Measurements from ENCODE around the gene PITPNC1. TPM values are rescaled to one million over a fixed set of nuclear protein-coding genes. Genes with fewer than 3 reads are reported as not detected.
"Not testable (repeated sequence)": the region's sequence is repeated elsewhere in the genome, so short reads cannot be mapped to it uniquely, and the experiment has no call there.

PITPNC1 gene
- total RNA-seq, 1 donor from 2014 or later, result 12.4 TPM

GRCh38 chr17:67492824-67493517, 115.9 kb downstream of the PITPNC1 start:
- no peaks in the 10 kb centered on the region for H3K36me3 Mint-ChIP-seq (ENCODE audit: low read depth, unreplicated experiment)
- H3K4me3 Mint-ChIP-seq (ENCODE audit: unreplicated experiment), result no peak overlapping the region
- Histone ChIP-seq H4K20me1 (ENCODE audit: insufficient read depth, low read length) (peaks cover 2% of the 10 kb centered on the region), H2AFZ (ENCODE audit: low read depth, low read length) (no peak overlapping the region), H3K36me3 (ENCODE audit: insufficient read depth, low read length) (no peaks in the 10 kb centered on the region), H3K9me3 (ENCODE audit: insufficient read depth, low read depth, low read length) (no peaks in the 10 kb centered on the region), H3K4me3 (ENCODE audit: insufficient read depth, low read depth, low read length) (peak overlapping the region; percentile 43), H3K79me2 (ENCODE audit: insufficient read depth, low read length) (peaks cover 5% of the 10 kb centered on the region), H3K27ac (ENCODE audit: low read depth, low read length) (peak overlapping the region; percentile 24), H3K4me2 (ENCODE audit: low read length) (peak overlapping the region; percentile 77), H3K27me3 (ENCODE audit: insufficient read depth, low read length) (no peaks in the 10 kb centered on the region), H3K4me1 (ENCODE audit: insufficient read depth, low read length) (peaks cover 31% of the 10 kb centered on the region), H3K9ac (ENCODE audit: low read length) (peak overlapping the region; percentile 73)
- no peaks in the 10 kb centered on the region for H3K27me3 Mint-ChIP-seq (ENCODE audit: low read depth, unreplicated experiment)
- peaks cover 13% of the 10 kb centered on the region for H3K4me1 Mint-ChIP-seq (ENCODE audit: low read depth, unreplicated experiment)
- H3K27ac Mint-ChIP-seq (ENCODE audit: unreplicated experiment), result no peak overlapping the region
- peak; percentile 57 for DNase-seq (ENCODE audit: low read depth)
- FAIRE-seq, result no peak
- TF ChIP-seq EZH2 (IDR thresholded peaks at IDR 0.05; ENCODE audit: insufficient read depth, low read length), result no peak
- TF ChIP-seq CTCF (IDR thresholded peaks at IDR 0.05; ENCODE audit: insufficient read depth, low read depth, low read length), result no peak
- no peaks in the 10 kb centered on the region for H3K9me3 Mint-ChIP-seq (ENCODE audit: unreplicated experiment)

- Mint-ChIP-seq H3K4me1 (ENCODE audit: low read depth, unreplicated experiment) (peaks cover 13% of the 10 kb centered on the region), H3K4me3 (ENCODE audit: unreplicated experiment) (no peak overlapping the region), H3K27me3 (ENCODE audit: low read depth, unreplicated experiment) (no peaks in the 10 kb centered on the region), H3K36me3 (ENCODE audit: low read depth, unreplicated experiment) (no peaks in the 10 kb centered on the region), H3K27ac (ENCODE audit: unreplicated experiment) (no peak overlapping the region), H3K9me3 (ENCODE audit: unreplicated experiment) (no peaks in the 10 kb centered on the region)
- no peak overlapping the region for H3K4me3 ChIP-seq (ENCODE audit: insufficient read depth, low read depth, low read length)
- no peaks in the 10 kb centered on the region for H3K27me3 ChIP-seq (ENCODE audit: insufficient read depth, low read length)
- H3K27ac ChIP-seq (ENCODE audit: low read depth, low read length), result no peak overlapping the region
- peaks cover 31% of the 10 kb centered on the region for H3K4me1 ChIP-seq (ENCODE audit: insufficient read depth, low read length)
- no peak overlapping the region for H3K4me2 ChIP-seq (ENCODE audit: low read length)
- no peak overlapping the region for H2AFZ ChIP-seq (ENCODE audit: low read depth, low read length)
- no peak overlapping the region for H3K9ac ChIP-seq (ENCODE audit: low read length)
- TF ChIP-seq CTCF (IDR thresholded peaks at IDR 0.05; ENCODE audit: insufficient read depth, low read depth, low read length), result no peak
- no peak for TF ChIP-seq EZH2 (IDR thresholded peaks at IDR 0.05; ENCODE audit: insufficient read depth, low read length)
- H3K36me3 ChIP-seq (ENCODE audit: insufficient read depth, low read length), result no peaks in the 10 kb centered on the region
- peaks cover 2% of the 10 kb centered on the region for H4K20me1 ChIP-seq (ENCODE audit: insufficient read depth, low read length)
- DNase-seq (ENCODE audit: low read depth), result no peak
- no peaks in the 10 kb centered on the region for H3K9me3 ChIP-seq (ENCODE audit: insufficient read depth, low read depth, low read length)
- FAIRE-seq, result no peak
- H3K79me2 ChIP-seq (ENCODE audit: insufficient read depth, low read length), result peaks cover 5% of the 10 kb centered on the region
These were observed 116.7 kb downstream of the PITPNC1 start for GRCh38 chr17:67493812-67494211.

GRCh38 chr17:67495534-67495933, 118.5 kb downstream of the PITPNC1 start:
- not testable (repeated sequence) for H3K27ac Mint-ChIP-seq (ENCODE audit: unreplicated experiment); H2AFZ ChIP-seq (ENCODE audit: low read depth, low read length); H3K4me3 ChIP-seq (ENCODE audit: insufficient read depth, low read depth, low read length); H3K79me2 ChIP-seq (ENCODE audit: insufficient read depth, low read length); FAIRE-seq; H3K36me3 ChIP-seq (ENCODE audit: insufficient read depth, low read length); H3K4me2 ChIP-seq (ENCODE audit: low read length); H3K36me3 Mint-ChIP-seq (ENCODE audit: low read depth, unreplicated experiment); H3K9ac ChIP-seq (ENCODE audit: low read length); H4K20me1 ChIP-seq (ENCODE audit: insufficient read depth, low read length); H3K27ac ChIP-seq (ENCODE audit: low read depth, low read length); H3K27me3 ChIP-seq (ENCODE audit: insufficient read depth, low read length); H3K9me3 ChIP-seq (ENCODE audit: insufficient read depth, low read depth, low read length); DNase-seq (ENCODE audit: low read depth); H3K9me3 Mint-ChIP-seq (ENCODE audit: unreplicated experiment); H3K27me3 Mint-ChIP-seq (ENCODE audit: low read depth, unreplicated experiment); H3K4me3 Mint-ChIP-seq (ENCODE audit: unreplicated experiment)
- H3K4me1 ChIP-seq (ENCODE audit: insufficient read depth, low read length), result peaks cover 25% of the 10 kb centered on the region
- peaks cover 16% of the 10 kb centered on the region for H3K4me1 Mint-ChIP-seq (ENCODE audit: low read depth, unreplicated experiment)
